Renal cortical epithelial cell (primary cell): ENCODE measurements around the gene MB. TPM values are rescaled to one million over a fixed set of nuclear protein-coding genes. Genes with fewer than 3 reads are reported as not detected.

Experiments
- DNase-seq: peaks from one replicate; pipeline ENCODE4 v3.0.0-alpha.2; 2011; ENCODE audit warnings: low read depth
- total RNA-seq: library from RNA; depleted of rRNA; stranded (reverse); fragments of >200 nt; gene quantifications from 2 replicates; pipeline ENCODE4 v1.2.3, GENCODE V29; 2014

Gene MB
- total RNA-seq, 1 donor from 2014 or later, result not detected

GRCh38 chr22:35575116-35575748 lies 41.9 kb downstream of the MB start:
- DNase-seq, result no peak

GRCh38 chr22:35572556-35572955 lies 44.6 kb downstream of the MB start:
- no peak for DNase-seq

GRCh38 chr22:35570686-35571194 lies 46.4 kb downstream of the MB start:
- DNase-seq, result no peak

GRCh38 chr22:35569916-35570315 lies 47.2 kb downstream of the MB start:
- no peak for DNase-seq

GRCh38 chr22:35568751-35569739 lies 48.1 kb downstream of the MB start:
- DNase-seq, result peak; percentile 64

GRCh38 chr22:35567351-35568141 lies 49.6 kb downstream of the MB start:
- no peak for DNase-seq

- no peak for DNase-seq
Measured at GRCh38 chr22:35564975-35565867, 51.9 kb downstream of the MB start.

- no peak for DNase-seq
Measured at GRCh38 chr22:35563211-35563610, 53.9 kb downstream of the MB start.

- DNase-seq, result peak; percentile 84
Measured at GRCh38 chr22:35561796-35562526, 55.2 kb downstream of the MB start.

GRCh38 chr22:35560824-35561223 lies 56.3 kb downstream of the MB start:
- no peak for DNase-seq

GRCh38 chr22:35560366-35560765 lies 56.8 kb downstream of the MB start:
- DNase-seq, result no peak

- DNase-seq, result peak; percentile 13
Measured at GRCh38 chr22:35559354-35560005, 57.6 kb downstream of the MB start.

GRCh38 chr22:35558719-35559118 lies 58.4 kb downstream of the MB start:
- no peak for DNase-seq

GRCh38 chr22:35558031-35558430 lies 59.1 kb downstream of the MB start:
- no peak for DNase-seq

Other genes with a start within 250 kb of the MB start
- 46.6 and 97.1 TPM in 2 replicates for gene HMOX1, start 236.2 kb downstream of the MB start, total RNA-seq
- 11.4 and 43.6 TPM in 2 replicates for gene MCM5, start 217.2 kb downstream of the MB start, total RNA-seq
- gene RASD2, start 76.5 kb downstream of the MB start, total RNA-seq, result 0.35 and 3.0 TPM in 2 replicates
- gene APOL6, start 31.1 kb upstream of the MB start, total RNA-seq, result 22.1 and 37.9 TPM in 2 replicates
- not detected in 2 replicates for gene APOL5, start 100.5 kb upstream of the MB start, total RNA-seq